Measurements from ENCODE around the gene DRC1.
A peak's percentile ranks its signal among the peaks of the same experiment; 100 is the strongest.

Gene DRC1

DNA sequence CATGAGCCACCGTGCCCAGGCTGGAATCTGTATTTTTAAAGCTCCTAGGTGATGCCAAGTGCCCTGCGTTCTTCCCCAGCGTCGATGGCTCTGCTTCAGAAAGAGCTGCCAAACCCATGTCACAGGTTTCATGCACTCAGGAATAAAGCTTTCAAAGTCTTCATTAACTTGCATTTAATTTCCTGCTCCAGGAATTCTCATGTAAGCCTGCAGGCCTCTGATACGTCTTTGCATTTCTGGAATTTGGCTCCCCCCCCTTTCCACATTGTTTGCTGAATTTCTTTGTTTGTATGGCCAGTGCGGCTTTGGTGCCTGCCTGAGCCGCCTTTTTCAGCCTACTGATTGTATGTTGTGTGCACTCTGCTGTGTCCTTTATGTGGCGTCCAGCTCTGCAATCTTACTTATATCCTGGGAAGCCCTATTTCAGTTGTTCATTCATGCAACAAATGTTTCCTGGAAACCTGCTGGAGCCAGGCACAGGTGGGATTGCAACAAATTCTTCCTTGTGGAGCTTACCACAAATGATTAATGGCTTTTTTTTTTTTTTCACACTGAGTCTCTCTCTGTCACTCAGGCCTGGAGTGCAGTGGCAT is 94.1 kb downstream of the DRC1 start:
- no peak for DNase-seq

DNA sequence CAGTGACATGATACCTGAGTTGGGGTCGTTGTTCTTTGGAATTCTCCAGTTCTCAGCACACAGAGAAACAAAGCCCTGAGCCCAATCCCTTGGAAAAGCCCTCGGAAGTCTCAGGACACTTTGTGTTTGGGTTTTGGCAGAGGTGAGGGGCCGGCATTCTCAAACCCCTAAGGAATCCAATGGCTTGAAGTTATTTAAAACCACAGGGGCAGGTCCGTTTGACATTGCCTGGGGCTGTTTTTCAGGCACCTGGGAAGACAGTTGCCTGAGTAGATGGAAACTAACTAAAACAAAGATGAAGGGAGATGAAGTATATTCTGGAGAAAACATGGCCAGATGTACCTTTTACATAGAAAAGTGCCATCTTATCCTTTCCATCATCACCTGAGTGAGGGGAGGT is 98.7 kb downstream of the DRC1 start:
- DNase-seq, result no peak

DNA sequence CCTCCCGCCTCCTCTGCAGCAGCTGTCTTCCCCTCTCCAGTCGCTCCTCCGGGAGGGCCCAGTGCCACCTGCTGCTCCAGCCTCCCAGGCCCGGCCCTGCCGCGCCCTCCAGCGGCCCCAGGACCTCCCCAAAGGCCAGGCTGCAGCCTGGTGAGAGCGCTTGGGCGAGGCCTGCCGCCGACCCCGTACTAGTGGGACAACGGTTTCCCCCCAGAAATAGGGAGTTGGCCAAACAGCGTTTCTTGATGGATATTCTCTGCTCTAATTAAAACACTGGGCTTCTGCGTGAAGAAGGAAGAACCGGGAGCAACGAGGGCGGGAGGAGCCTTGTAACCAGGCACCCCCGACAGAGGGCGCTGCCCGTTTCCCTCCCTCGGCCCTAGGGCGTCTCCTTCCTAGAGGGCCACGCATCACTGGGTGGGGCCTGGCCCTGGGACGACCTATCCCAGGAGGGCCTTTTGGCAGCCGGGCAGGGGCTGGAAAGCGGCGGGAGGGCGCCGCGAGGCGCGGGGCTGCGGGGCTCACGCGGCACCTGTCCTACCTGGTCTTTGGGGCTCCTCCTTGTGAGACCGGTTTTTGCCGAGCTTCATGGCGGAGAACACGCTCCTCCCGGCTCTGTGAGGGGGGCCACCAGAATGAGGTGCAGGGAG is 101.6 kb downstream of the DRC1 start:
- DNase-seq, result peak; percentile 82

GRCh38 chr2:26504002-26504401 is 102.3 kb downstream of the DRC1 start:
- DNase-seq, result no peak

- no peak for DNase-seq
Measured at GRCh38 chr2:26506279-26506678, 104.6 kb downstream of the DRC1 start.
